Neuronal stem cell (in vitro differentiated cells): ENCODE measurements around the gene MLLT3.

Experiments used
- DNase-seq: peaks from one replicate; pipeline ENCODE4 v3.0.0-alpha.2; 2013; ENCODE audit warnings: low spot score
- H2AFZ ChIP-seq: one replicate; pipeline ENCODE4 v1.6.1; 2013; ENCODE audit warnings: mild to moderate bottlenecking, low read length, inconsistent platforms
- H2AK5ac ChIP-seq: 2 replicates; pipeline ENCODE4 v1.6.1; 2013; ENCODE audit warnings: low read depth, mild to moderate bottlenecking, inconsistent platforms, low read length, moderate library complexity, mixed read lengths
- H2BK120ac ChIP-seq: 2 replicates; pipeline ENCODE4 v1.6.1; 2013; ENCODE audit warnings: low read depth, mild to moderate bottlenecking, inconsistent platforms, low read length, moderate library complexity, mixed read lengths
- H2BK12ac ChIP-seq: one replicate; pipeline ENCODE4 v1.6.1; 2013; ENCODE audit warnings: low read length, inconsistent platforms
- H2BK15ac ChIP-seq: 2 replicates; pipeline ENCODE4 v1.6.1; 2013; ENCODE audit warnings: mild to moderate bottlenecking, low read length, inconsistent platforms, mixed read lengths
- H2BK5ac ChIP-seq: one replicate; pipeline ENCODE4 v1.6.1; 2013; ENCODE audit warnings: inconsistent platforms, mild to moderate bottlenecking, low read length, moderate library complexity
- H3K14ac ChIP-seq: one replicate; pipeline ENCODE4 v1.6.1; 2013; ENCODE audit warnings: low read length, inconsistent platforms
- H3K18ac ChIP-seq: 2 replicates; pipeline ENCODE4 v1.6.1; 2013; ENCODE audit warnings: low read length, inconsistent platforms
- H3K23ac ChIP-seq: 2 replicates; pipeline ENCODE4 v1.6.1; 2013; ENCODE audit warnings: low read depth, mild to moderate bottlenecking, mixed read lengths, low read length, inconsistent platforms; ENCODE audit not compliant: poor library complexity
- H3K27ac ChIP-seq: replicated peaks from 3 replicates; pipeline ENCODE4 v1.5.1; 2013; ENCODE audit warnings: low read length, inconsistent platforms
- H3K27me3 ChIP-seq, 3 experiments: 2 replicates each; pipeline ENCODE4 v1.6.1; 2013; ENCODE audit warnings: low read length in 3 of 3, mild to moderate bottlenecking in 2 of 3, inconsistent platforms in 1 of 3, low read depth in 1 of 3, mixed read lengths in 1 of 3, moderate library complexity in 1 of 3; ENCODE audit not compliant: control insufficient read depth in 3 of 3, insufficient read depth in 3 of 3
- H3K36me3 ChIP-seq, 2 donors: replicated peaks in 1 of 2; 2 replicates each; pipeline ENCODE4 v1.6.1; 2013; ENCODE audit warnings: low read length in 2 of 2; ENCODE audit not compliant: control insufficient read depth in 2 of 2, insufficient read depth in 2 of 2
- H3K4ac ChIP-seq: 2 replicates; pipeline ENCODE4 v1.6.1; 2013; ENCODE audit warnings: inconsistent platforms, mild to moderate bottlenecking, low read length, moderate library complexity
- H3K4me1 ChIP-seq, 2 donors: 1 replicate in 1 of 2; 2 replicates in 1 of 2; pipeline ENCODE4 v1.6.1; 2013; ENCODE audit warnings: low read length in 2 of 2, low read depth in 1 of 2; ENCODE audit not compliant: control insufficient read depth in 2 of 2, insufficient read depth in 1 of 2
- H3K4me2 ChIP-seq: one replicate; pipeline ENCODE4 v1.6.1; 2013; ENCODE audit warnings: mild to moderate bottlenecking, low read length, inconsistent platforms; ENCODE audit not compliant: insufficient read depth, poor library complexity, severe bottlenecking
- H3K4me3 ChIP-seq, 2 donors: 2 replicates each; pipeline ENCODE4 v1.5.1; 2013; ENCODE audit warnings: low read length in 2 of 2, mild to moderate bottlenecking in 2 of 2, inconsistent platforms in 1 of 2, moderate library complexity in 1 of 2
- H3K79me1 ChIP-seq: one replicate; pipeline ENCODE4 v1.6.1; 2013; ENCODE audit warnings: low read depth, mild to moderate bottlenecking, inconsistent platforms, low read length, moderate library complexity
- H3K9ac ChIP-seq: one replicate; pipeline ENCODE4 v1.6.1; 2013; ENCODE audit warnings: mild to moderate bottlenecking, low read depth, low read length, inconsistent platforms; ENCODE audit not compliant: poor library complexity
- H3K9me3 ChIP-seq, 2 donors: replicated peaks in 1 of 2; 2 replicates each; pipeline versions ENCODE3 to v1.6.1; 2013; ENCODE audit warnings: low read length in 2 of 2, mild to moderate bottlenecking in 2 of 2, inconsistent platforms in 1 of 2, low read depth in 1 of 2, mixed read lengths in 1 of 2, moderate library complexity in 1 of 2; ENCODE audit not compliant: control insufficient read depth in 2 of 2, insufficient read depth in 1 of 2
- H4K8ac ChIP-seq: one replicate; pipeline ENCODE4 v1.6.1; 2013; ENCODE audit warnings: low read depth, mild to moderate bottlenecking, inconsistent platforms, low read length, moderate library complexity
- H4K91ac ChIP-seq: one replicate; pipeline ENCODE4 v1.6.1; 2013; ENCODE audit warnings: low read length, low read depth, mild to moderate bottlenecking, inconsistent platforms; ENCODE audit not compliant: poor library complexity
- WGBS, 2 donors: extraction: QIAGEN DNeasy Blood & Tissue Kit; methylation state at CpG; one replicate each; pipeline ENCODE4 v1.1.7; 2013; ENCODE audit warnings: missing lambda C conversion rate in 2 of 2, mixed read lengths in 1 of 2; ENCODE audit not compliant: insufficient read length in 2 of 2, insufficient replicate concordance in 1 of 2; ENCODE audit errors: extremely low coverage in 2 of 2; 5-methylcytosine and 5-hydroxymethylcytosine counted together

The MLLT3 gene

GRCh38 chr9:20663133-20663532 is 40.8 kb upstream of the MLLT3 start:
- H3K4me3 ChIP-seq, result no peak overlapping the region
- H2BK120ac ChIP-seq, result no peak overlapping the region
- no peak overlapping the region for H2BK12ac ChIP-seq
- no CpG with 5 or more reads among the region's 2 CpGs for WGBS, 2 donors
- H4K91ac ChIP-seq, result no peak overlapping the region
- H3K14ac ChIP-seq, result no peak overlapping the region
- H3K4ac ChIP-seq, result no peak overlapping the region
- H3K9ac ChIP-seq, result no peak overlapping the region
- no peak overlapping the region for H3K18ac ChIP-seq
- no peak overlapping the region for H4K8ac ChIP-seq
- H2AFZ ChIP-seq, result no peak overlapping the region
- H3K23ac ChIP-seq, result no peak overlapping the region
- no peak overlapping the region for H2BK5ac ChIP-seq
- H3K4me1 ChIP-seq, result peaks cover 2 to 15% of the 10 kb centered on the region in 2 donors
- no peaks in the 10 kb centered on the region for H3K9me3 ChIP-seq
- H3K27me3 ChIP-seq, result no peaks in the 10 kb centered on the region
- DNase-seq, result no peak
- H3K4me2 ChIP-seq, result no peak overlapping the region
- no peaks in the 10 kb centered on the region for H3K36me3 ChIP-seq
- no peaks in the 10 kb centered on the region for H3K79me1 ChIP-seq
- H3K27ac ChIP-seq, result no peak overlapping the region
- no peak overlapping the region for H2BK15ac ChIP-seq
- no peak overlapping the region for H2AK5ac ChIP-seq

GRCh38 chr9:20662156-20662555 is 39.9 kb upstream of the MLLT3 start:
- no peak overlapping the region for H2AK5ac ChIP-seq
- H3K4ac ChIP-seq, result no peak overlapping the region
- H2BK15ac ChIP-seq, result no peak overlapping the region
- no peak overlapping the region for H3K23ac ChIP-seq
- H3K27ac ChIP-seq, result no peak overlapping the region
- H3K79me1 ChIP-seq, result no peaks in the 10 kb centered on the region
- no peak overlapping the region for H2BK5ac ChIP-seq
- H3K18ac ChIP-seq, result no peak overlapping the region
- peaks cover 2 to 15% of the 10 kb centered on the region in 2 donors for H3K4me1 ChIP-seq
- no peak overlapping the region for H2BK12ac ChIP-seq
- H3K14ac ChIP-seq, result no peak overlapping the region
- H4K8ac ChIP-seq, result no peak overlapping the region
- no peaks in the 10 kb centered on the region for H3K9me3 ChIP-seq
- H4K91ac ChIP-seq, result no peak overlapping the region
- H2BK120ac ChIP-seq, result no peak overlapping the region
- no peak overlapping the region for H3K9ac ChIP-seq
- H3K4me2 ChIP-seq, result no peak overlapping the region
- H3K27me3 ChIP-seq, result no peaks in the 10 kb centered on the region
- no CpG with 5 or more reads among the region's 3 CpGs for WGBS, 2 donors
- no peaks in the 10 kb centered on the region for H3K36me3 ChIP-seq
- no peak overlapping the region for H2AFZ ChIP-seq
- DNase-seq, result no peak
- H3K4me3 ChIP-seq, result no peak overlapping the region

- H3K4me3 ChIP-seq, result peak overlapping the region in 1 of 2 donors; percentile 89
- H3K36me3 ChIP-seq, result no peaks in the 10 kb centered on the region
- no peak overlapping the region for H2BK15ac ChIP-seq
- H3K4ac ChIP-seq, result no peak overlapping the region
- H3K4me2 ChIP-seq, result peak overlapping the region; percentile 49
- H2AFZ ChIP-seq, result peak overlapping the region; percentile 85
- WGBS, 2 donors, result no CpG with 5 or more reads among the region's 2 CpGs
- no peak overlapping the region for H3K9ac ChIP-seq
- no peak for DNase-seq
- no peak overlapping the region for H4K8ac ChIP-seq
- H3K23ac ChIP-seq, result no peak overlapping the region
- no peaks in the 10 kb centered on the region for H3K9me3 ChIP-seq
- H3K79me1 ChIP-seq, result no peaks in the 10 kb centered on the region
- peaks cover 2 to 15% of the 10 kb centered on the region in 2 donors for H3K4me1 ChIP-seq
- no peak overlapping the region for H3K14ac ChIP-seq
- no peak overlapping the region for H2AK5ac ChIP-seq
- H2BK12ac ChIP-seq, result no peak overlapping the region
- H3K18ac ChIP-seq, result no peak overlapping the region
- no peak overlapping the region for H4K91ac ChIP-seq
- H3K27ac ChIP-seq, result no peak overlapping the region
- no peaks in the 10 kb centered on the region for H3K27me3 ChIP-seq
- no peak overlapping the region for H2BK5ac ChIP-seq
- no peak overlapping the region for H2BK120ac ChIP-seq
These were observed 37.2 kb upstream of the MLLT3 start for GRCh38 chr9:20659474-20659967.

- no peak for DNase-seq
- Histone ChIP-seq H3K9me3 (no peaks in the 10 kb centered on the region), H3K4me2 (peak overlapping the region; percentile 49)
These were observed 36.6 kb upstream of the MLLT3 start for GRCh38 chr9:20658677-20659473.

More at GRCh38 chr9:20658677-20659473, 36.6 kb upstream of the MLLT3 start:
- no peaks in the 10 kb centered on the region for H3K36me3 ChIP-seq
- H3K27ac ChIP-seq, result peak overlapping the region; percentile 31
- H2BK5ac ChIP-seq, result no peak overlapping the region
- no peak overlapping the region for H3K14ac ChIP-seq
- H3K18ac ChIP-seq, result peak overlapping the region; percentile 83
- no peak overlapping the region for H3K4ac ChIP-seq
- no peak overlapping the region for H3K23ac ChIP-seq
- H2AFZ ChIP-seq, result peak overlapping the region; percentile 85
- peak overlapping the region; percentile 70 for H3K9ac ChIP-seq
- H2BK120ac ChIP-seq, result no peak overlapping the region
- no peaks in the 10 kb centered on the region for H3K79me1 ChIP-seq
- no peak overlapping the region for H2BK15ac ChIP-seq
- H2AK5ac ChIP-seq, result no peak overlapping the region
- H3K4me1 ChIP-seq, result peaks cover 2 to 15% of the 10 kb centered on the region in 2 donors
- no peak overlapping the region for H4K91ac ChIP-seq
- H3K27me3 ChIP-seq, result no peaks in the 10 kb centered on the region
- WGBS, 2 donors, result no CpG with 5 or more reads among the region's 13 CpGs
- H2BK12ac ChIP-seq, result no peak overlapping the region
- H3K4me3 ChIP-seq, result peak overlapping the region; percentile 87 to 89
- H4K8ac ChIP-seq, result no peak overlapping the region
